ENCODE results near the gene ERC1. TPM values are rescaled to one million over a fixed set of nuclear protein-coding genes. Genes with fewer than 3 reads are reported as not detected.

ERC1 gene
- total and polyA plus RNA-seq, 2 donors: 26.6 to 76.7 TPM

- Histone ChIP-seq H3K4me3 (ENCODE audit: low read depth, low read length) (no peak overlapping the region), H3K4me1 (ENCODE audit: insufficient read depth) (no peaks in the 10 kb centered on the region), H3K36me3 (ENCODE audit: insufficient read depth) (peaks cover 2% of the 10 kb centered on the region), H3K27ac (ENCODE audit: low read depth) (peak overlapping the region; percentile 67)
- DNase-seq (ENCODE audit: extremely low spot score): no peak
- 62% methylated on average over 8 of the region's 8 CpGs for WGBS
Observed at GRCh38 chr12:1481906-1482305, 490.9 kb downstream of the ERC1 start.

GRCh38 chr12:1488908-1489381 is 497.9 kb downstream of the ERC1 start:
- DNase-seq (ENCODE audit: extremely low spot score): no peak
- no peak overlapping the region for H3K4me3 ChIP-seq (ENCODE audit: low read depth, low read length)
- H3K36me3 ChIP-seq (ENCODE audit: insufficient read depth): no peaks in the 10 kb centered on the region
- WGBS: 71% methylated on average over 13 of the region's 13 CpGs
- peak overlapping the region; percentile 11 for H3K27ac ChIP-seq (ENCODE audit: low read depth)
- H3K4me1 ChIP-seq (ENCODE audit: insufficient read depth): no peaks in the 10 kb centered on the region

GRCh38 chr12:1491983-1492697 is 501.1 kb downstream of the ERC1 start:
- H3K4me1 ChIP-seq (ENCODE audit: insufficient read depth): no peaks in the 10 kb centered on the region
- 79% methylated on average over 16 of the region's 16 CpGs for whole genome bisulfite sequencing
- H3K36me3 ChIP-seq (ENCODE audit: insufficient read depth): no peaks in the 10 kb centered on the region
- H3K27ac ChIP-seq (ENCODE audit: low read depth): no peak overlapping the region
- H3K4me3 ChIP-seq (ENCODE audit: low read depth, low read length): no peak overlapping the region
- DNase-seq (ENCODE audit: extremely low spot score): no peak

DNA sequence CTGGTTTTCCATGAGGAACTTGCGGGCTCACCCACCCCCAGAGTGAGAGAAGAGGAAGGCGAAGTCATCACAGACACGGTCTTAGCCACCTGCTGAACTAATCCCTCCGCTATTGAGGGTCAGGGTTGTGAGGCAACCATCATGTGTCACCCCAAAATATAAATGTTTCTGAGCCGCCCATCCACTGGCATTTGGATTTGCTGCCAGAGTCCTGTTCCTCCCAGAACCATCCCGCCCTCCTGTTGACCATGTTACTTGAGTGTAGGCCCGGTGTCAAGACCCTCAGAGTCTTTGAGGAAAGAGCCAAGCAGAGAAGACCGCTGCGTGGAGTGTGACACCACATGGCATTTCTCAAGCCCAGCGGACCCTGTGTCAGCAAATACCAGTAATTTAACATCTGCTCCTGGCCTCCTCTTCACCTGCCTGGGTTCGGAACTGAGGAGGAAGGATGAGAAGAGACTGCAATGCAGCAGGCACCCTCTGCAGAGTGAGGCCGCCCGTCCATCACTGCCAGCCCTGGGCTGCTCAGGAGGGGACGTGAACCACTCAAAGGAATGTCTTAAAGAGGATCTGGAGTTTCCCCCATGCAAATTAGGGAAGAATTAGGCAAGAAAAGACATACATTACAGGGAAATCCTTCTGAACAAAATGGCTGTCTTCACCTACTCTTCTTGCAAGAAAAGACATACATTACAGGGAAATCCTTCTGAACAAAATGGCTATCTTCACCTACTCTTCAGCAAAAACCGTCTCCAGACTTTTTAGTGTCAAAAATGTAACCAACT is 502.9 kb downstream of the ERC1 start:
- Histone ChIP-seq H3K4me1 (ENCODE audit: insufficient read depth) (no peaks in the 10 kb centered on the region), H3K4me3 (ENCODE audit: low read depth, low read length) (no peak overlapping the region), H3K36me3 (ENCODE audit: insufficient read depth) (no peaks in the 10 kb centered on the region), H3K27ac (ENCODE audit: low read depth) (no peak overlapping the region)
- 98% methylated on average over 15 of the region's 15 CpGs for WGBS
- no peak for DNase-seq (ENCODE audit: extremely low spot score)

DNA sequence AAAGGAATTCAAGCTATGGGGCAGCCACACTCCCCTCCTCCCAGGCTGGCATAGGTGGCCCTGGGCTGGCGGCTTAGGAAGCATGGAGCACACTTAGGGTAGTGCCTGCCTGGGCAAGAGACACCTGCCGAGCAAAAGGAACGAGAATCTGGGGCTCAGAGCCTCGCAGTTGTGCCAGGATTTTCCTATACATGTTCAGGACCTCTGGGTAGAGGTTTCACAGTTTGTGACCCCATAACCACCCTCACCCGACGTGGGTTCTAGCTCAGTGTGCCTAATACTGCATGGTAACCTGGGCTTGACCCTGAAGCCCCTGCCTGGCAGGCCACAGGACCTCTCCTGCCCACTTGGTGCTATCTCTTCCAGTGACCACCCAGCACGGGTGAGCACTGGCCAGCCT is 503.8 kb downstream of the ERC1 start:
- no peaks in the 10 kb centered on the region for H3K36me3 ChIP-seq (ENCODE audit: insufficient read depth)
- DNase-seq (ENCODE audit: extremely low spot score): no peak
- no peaks in the 10 kb centered on the region for H3K4me1 ChIP-seq (ENCODE audit: insufficient read depth)
- H3K27ac ChIP-seq (ENCODE audit: low read depth): no peak overlapping the region
- 98% methylated on average over 7 of the region's 7 CpGs for WGBS
- H3K4me3 ChIP-seq (ENCODE audit: low read depth, low read length): no peak overlapping the region

DNA sequence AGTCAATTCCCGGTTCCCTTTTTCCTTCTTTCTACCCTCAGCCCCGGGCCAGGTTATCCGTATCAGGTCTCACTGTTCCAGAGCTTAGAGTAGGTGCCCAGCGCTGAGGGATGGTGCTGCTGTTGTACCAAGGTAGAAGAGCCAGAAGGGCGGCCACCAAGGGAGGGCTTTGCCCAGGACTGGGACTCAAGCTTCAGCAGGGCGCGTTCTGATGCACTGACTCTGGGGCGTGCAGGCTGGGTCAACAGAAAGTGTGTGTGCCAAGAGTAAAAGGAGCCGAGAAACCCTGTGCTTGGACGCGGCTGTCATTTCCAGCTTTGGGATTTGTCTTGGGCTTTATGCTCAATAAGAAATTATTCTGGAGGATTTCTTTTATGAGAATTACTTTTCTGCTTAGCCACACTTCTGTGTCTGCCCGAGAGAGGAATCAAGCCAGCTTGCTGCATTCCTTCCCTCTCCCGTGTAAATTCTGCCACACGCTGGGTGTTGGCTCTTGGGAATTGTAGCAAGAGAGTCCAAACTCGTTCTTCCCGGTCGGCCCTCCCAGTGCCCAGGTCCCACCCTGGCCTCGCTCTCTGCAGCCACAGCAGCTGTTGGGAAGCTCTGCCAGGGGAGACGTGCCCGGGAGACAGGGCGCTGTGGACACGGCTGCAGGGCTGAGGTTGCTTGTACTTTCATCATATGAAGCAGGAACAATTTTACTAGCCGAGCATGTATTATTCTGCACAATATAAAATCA is 505.3 kb downstream of the ERC1 start:
- 34% methylated on average over 23 of the region's 23 CpGs for WGBS
- no peaks in the 10 kb centered on the region for H3K4me1 ChIP-seq (ENCODE audit: insufficient read depth)
- no peak overlapping the region for H3K27ac ChIP-seq (ENCODE audit: low read depth)
- no peak overlapping the region for H3K4me3 ChIP-seq (ENCODE audit: low read depth, low read length)
- H3K36me3 ChIP-seq (ENCODE audit: insufficient read depth): no peaks in the 10 kb centered on the region
- DNase-seq (ENCODE audit: extremely low spot score): no peak

- no peaks in the 10 kb centered on the region for H3K36me3 ChIP-seq (ENCODE audit: insufficient read depth)
- no peak for DNase-seq (ENCODE audit: extremely low spot score)
- H3K4me3 ChIP-seq (ENCODE audit: low read depth, low read length): no peak overlapping the region
- 91% methylated on average over 4 of the region's 4 CpGs for WGBS
- H3K27ac ChIP-seq (ENCODE audit: low read depth): no peak overlapping the region
- H3K4me1 ChIP-seq (ENCODE audit: insufficient read depth): no peaks in the 10 kb centered on the region
Observed at GRCh38 chr12:1497161-1497560, 506.1 kb downstream of the ERC1 start.

GRCh38 chr12:1498199-1498740 is 507.2 kb downstream of the ERC1 start:
- Histone ChIP-seq H3K27ac (ENCODE audit: low read depth) (no peak overlapping the region), H3K36me3 (ENCODE audit: insufficient read depth) (no peaks in the 10 kb centered on the region), H3K4me1 (ENCODE audit: insufficient read depth) (no peaks in the 10 kb centered on the region), H3K4me3 (ENCODE audit: low read depth, low read length) (no peak overlapping the region)
- 75% methylated on average over 18 of the region's 18 CpGs for WGBS
- no peak for DNase-seq (ENCODE audit: extremely low spot score)

GRCh38 chr12:1499351-1499750 is 508.3 kb downstream of the ERC1 start:
- WGBS: 95% methylated on average over 12 of the region's 12 CpGs
- no peaks in the 10 kb centered on the region for H3K36me3 ChIP-seq (ENCODE audit: insufficient read depth)
- no peak for DNase-seq (ENCODE audit: extremely low spot score)
- H3K27ac ChIP-seq (ENCODE audit: low read depth): no peak overlapping the region
- H3K4me1 ChIP-seq (ENCODE audit: insufficient read depth): no peaks in the 10 kb centered on the region
- H3K4me3 ChIP-seq (ENCODE audit: low read depth, low read length): no peak overlapping the region

- Histone ChIP-seq H3K36me3 (ENCODE audit: insufficient read depth) (no peaks in the 10 kb centered on the region), H3K4me3 (ENCODE audit: low read depth, low read length) (no peak overlapping the region), H3K4me1 (ENCODE audit: insufficient read depth) (no peaks in the 10 kb centered on the region), H3K27ac (ENCODE audit: low read depth) (no peak overlapping the region)
- 81% methylated on average over 36 of the region's 36 CpGs for WGBS
- no peak for DNase-seq (ENCODE audit: extremely low spot score)
Observed at GRCh38 chr12:1500095-1500801, 509.2 kb downstream of the ERC1 start.

DNA sequence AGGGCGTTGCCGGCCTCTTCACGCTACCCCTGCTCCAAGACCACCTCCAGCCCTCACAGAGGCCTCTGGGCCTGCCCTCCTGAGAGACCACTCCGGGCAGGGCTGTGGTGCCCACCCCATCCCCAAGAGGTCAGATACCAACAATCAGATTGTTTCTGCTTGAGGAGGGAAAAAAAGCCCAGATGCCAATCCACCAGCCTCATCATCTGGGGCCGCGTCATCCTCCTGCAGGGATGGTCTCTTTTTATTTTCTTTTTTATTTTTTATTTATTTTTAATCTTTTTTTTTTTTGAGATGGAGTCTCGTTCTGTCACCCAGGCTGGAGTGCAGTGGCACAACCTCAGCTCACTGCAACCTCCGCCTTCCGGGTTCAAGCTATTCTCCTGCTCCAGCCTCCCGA is 510.0 kb downstream of the ERC1 start:
- no peaks in the 10 kb centered on the region for H3K36me3 ChIP-seq (ENCODE audit: insufficient read depth)
- no peak for DNase-seq (ENCODE audit: extremely low spot score)
- H3K4me3 ChIP-seq (ENCODE audit: low read depth, low read length): no peak overlapping the region
- WGBS: 86% methylated on average over 10 of the region's 10 CpGs
- H3K4me1 ChIP-seq (ENCODE audit: insufficient read depth): no peaks in the 10 kb centered on the region
- H3K27ac ChIP-seq (ENCODE audit: low read depth): no peak overlapping the region

DNA sequence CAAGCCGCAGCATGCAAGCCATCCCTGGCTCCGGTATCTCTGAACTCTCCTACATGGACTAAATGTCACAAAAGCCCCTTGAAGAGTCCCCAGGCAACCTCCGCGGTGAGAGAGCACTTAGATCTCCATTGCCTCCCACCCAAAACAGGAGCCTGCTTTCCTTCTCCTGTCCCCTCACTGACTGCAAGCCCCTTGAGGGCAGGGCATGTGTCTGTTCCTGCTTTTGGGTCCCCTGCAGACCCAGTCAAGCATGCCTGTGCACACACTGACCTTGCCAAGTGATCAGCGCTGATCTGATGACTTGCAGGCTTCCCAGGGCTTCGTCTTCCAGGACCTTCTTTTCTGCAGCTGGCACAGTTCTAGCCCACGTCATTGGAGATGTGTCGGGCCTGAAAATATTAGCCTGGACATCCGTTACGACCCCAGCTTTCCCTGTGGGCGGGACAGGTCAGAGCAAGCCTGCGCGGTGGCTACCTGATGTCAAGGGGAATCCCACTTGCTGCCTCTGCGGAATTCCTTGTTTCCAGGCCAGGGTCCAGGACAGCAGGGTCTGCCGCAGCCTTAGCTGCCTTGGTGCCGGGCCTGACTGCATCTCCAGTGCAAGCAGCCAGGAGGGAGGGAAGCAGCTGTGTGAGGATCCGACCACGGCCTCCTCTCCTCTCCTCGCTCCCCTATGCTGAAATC is 510.8 kb downstream of the ERC1 start:
- no peaks in the 10 kb centered on the region for H3K4me1 ChIP-seq (ENCODE audit: insufficient read depth)

GRCh38 chr12:1502379-1502720 is 511.3 kb downstream of the ERC1 start:
- DNase-seq (ENCODE audit: extremely low spot score): peak; percentile 35
- 28% methylated on average over 6 of the region's 6 CpGs for WGBS
- H3K4me1 ChIP-seq (ENCODE audit: insufficient read depth): no peaks in the 10 kb centered on the region
- no peak overlapping the region for H3K4me3 ChIP-seq (ENCODE audit: low read depth, low read length)
- no peak overlapping the region for H3K27ac ChIP-seq (ENCODE audit: low read depth)
- no peaks in the 10 kb centered on the region for H3K36me3 ChIP-seq (ENCODE audit: insufficient read depth)

More for the DNA sequence above, 510.8 kb downstream of the ERC1 start:
- DNase-seq (ENCODE audit: extremely low spot score): no peak
- Histone ChIP-seq H3K4me3 (ENCODE audit: low read depth, low read length) (no peak overlapping the region), H3K27ac (ENCODE audit: low read depth) (no peak overlapping the region), H3K36me3 (ENCODE audit: insufficient read depth) (no peaks in the 10 kb centered on the region)
- WGBS: 89% methylated on average over 19 of the region's 19 CpGs
